H1 (cell line): ENCODE measurements around the gene DCDC2C. TPM values are rescaled to one million over a fixed set of nuclear protein-coding genes. Genes with fewer than 3 reads are reported as not detected.

ENCODE experiments used
- CTCF ChIA-PET: fragments of 300-600 bp; sonication (Branson Sonifier 250); formaldehyde crosslinking; loops from one replicate; lab custom pipeline; 2021; ENCODE audit not compliant: partially characterized antibody; lab: Charles Lee
- POLR2A ChIA-PET: fragments of 300-600 bp; sonication (Branson Sonifier 250); formaldehyde crosslinking; loops from one replicate; lab custom pipeline; 2021; ENCODE audit warnings: inconsistent platforms; ENCODE audit not compliant: partially characterized antibody; lab: Charles Lee
- DNase-seq, 2 experiments: peaks; one replicate each; pipeline versions ENCODE4 v3.0.0 to v3.0.0-alpha.2; 2010 to 2022; ENCODE audit warnings: low spot score in 2 of 2, low read depth in 1 of 2, mixed read lengths in 1 of 2
- FAIRE-seq: peaks from 2 replicates; lab custom pipeline; 2011; peaks lifted over from hg19 to GRCh38; lab: Jason Lieb, UNC
- H2AFZ ChIP-seq: 2 replicates; pipeline ENCODE4 v1.8.1; 2012; ENCODE audit warnings: low read length, inconsistent platforms
- H2AK5ac ChIP-seq: 2 replicates; pipeline ENCODE4 v1.6.1; 2013; ENCODE audit warnings: low read depth, low read length
- H2BK120ac ChIP-seq: replicated peaks from 2 replicates; pipeline ENCODE3; 2013; ENCODE audit warnings: low read depth, low read length, inconsistent platforms
- H2BK12ac ChIP-seq: 2 replicates; pipeline ENCODE4 v1.6.1; 2013; ENCODE audit warnings: low read depth, low read length
- H2BK15ac ChIP-seq: 2 replicates; pipeline ENCODE4 v1.6.1; 2013; ENCODE audit warnings: low read length
- H2BK20ac ChIP-seq: 2 replicates; pipeline ENCODE4 v1.6.1; 2013; ENCODE audit warnings: low read length
- H2BK5ac ChIP-seq: 2 replicates; pipeline ENCODE4 v1.6.1; 2013; ENCODE audit warnings: low read depth, low read length
- H3K14ac ChIP-seq: 2 replicates; pipeline ENCODE4 v1.6.1; 2013; ENCODE audit warnings: inconsistent platforms; ENCODE audit not compliant: insufficient read length
- H3K18ac ChIP-seq: 2 replicates; pipeline ENCODE4 v1.6.1; 2013; ENCODE audit warnings: low read length; ENCODE audit errors: extremely low read depth
- H3K23ac ChIP-seq: 2 replicates; pipeline ENCODE4 v1.6.1; 2013; ENCODE audit warnings: inconsistent platforms; ENCODE audit not compliant: insufficient read length
- H3K23me2 ChIP-seq: 2 replicates; pipeline ENCODE4 v1.6.1; 2013; ENCODE audit warnings: low read depth, low read length
- H3K27ac ChIP-seq: 2 replicates; pipeline ENCODE4 v1.6.1; 2011; ENCODE audit warnings: low read depth, low read length, inconsistent platforms
- H3K27me3 ChIP-seq, 4 experiments: replicated peaks in 1 of 4; 1 replicate in 1 of 4; 2 replicates in 3 of 4; pipeline versions ENCODE4 v1.6.1 to v1.8.1; 2011 to 2013; ENCODE audit warnings: low read length in 3 of 4, mild to moderate bottlenecking in 3 of 4, inconsistent platforms in 2 of 4, mixed read lengths in 2 of 4, moderate library complexity in 1 of 4; ENCODE audit not compliant: control insufficient read depth in 3 of 4, insufficient read depth in 3 of 4; ENCODE audit errors: extremely low read depth in 1 of 4
- H3K36me3 ChIP-seq, 4 experiments: 2 replicates each; pipeline versions ENCODE4 v1.6.1 to v1.8.1; 2011 to 2013; ENCODE audit warnings: mild to moderate bottlenecking in 4 of 4, low read length in 3 of 4, moderate library complexity in 2 of 4, control low read depth in 1 of 4, inconsistent platforms in 1 of 4; ENCODE audit not compliant: insufficient read depth in 4 of 4, control insufficient read depth in 2 of 4
- H3K4ac ChIP-seq: replicated peaks from 2 replicates; pipeline ENCODE3; 2013; ENCODE audit warnings: low read length, low read depth, mixed read lengths, inconsistent platforms; ENCODE audit not compliant: insufficient read length
- H3K4me1 ChIP-seq, 4 experiments: replicated peaks in 1 of 4; 1 replicate in 1 of 4; 2 replicates in 3 of 4; pipeline versions ENCODE4 v1.6.1 to v1.8.1; 2011 to 2013; ENCODE audit warnings: low read length in 3 of 4, inconsistent platforms in 2 of 4, mixed read lengths in 1 of 4; ENCODE audit not compliant: insufficient read depth in 4 of 4, control insufficient read depth in 3 of 4
- H3K4me2 ChIP-seq, 2 experiments: 2 replicates each; pipeline versions ENCODE4 v1.6.1 to v1.8.1; 2011 to 2013; ENCODE audit warnings: low read depth in 2 of 2, low read length in 2 of 2, control low read depth in 1 of 2, inconsistent platforms in 1 of 2, mild to moderate bottlenecking in 1 of 2; ENCODE audit not compliant: insufficient read depth in 1 of 2
- H3K4me3 ChIP-seq, 4 experiments: fragments of 200-600, 300-600 bp in 1 of 4; sonication (generic), shearing (Covaris generic), sonication (Bioruptor Twin) in 1 of 4; 2 replicates each; pipeline versions ENCODE4 v1.5.1 to v1.8.1; 2011 to 2016; ENCODE audit warnings: low read length in 4 of 4, low read depth in 3 of 4, control low read depth in 2 of 4, inconsistent platforms in 2 of 4, mild to moderate bottlenecking in 2 of 4, mixed read lengths in 1 of 4, moderate library complexity in 1 of 4; ENCODE audit not compliant: insufficient read depth in 2 of 4; ENCODE audit errors: extremely low read depth in 1 of 4
- H3K56ac ChIP-seq: replicated peaks from 2 replicates; pipeline ENCODE3; 2013; ENCODE audit warnings: low read depth, mild to moderate bottlenecking, mixed read lengths, low read length, inconsistent platforms; ENCODE audit not compliant: insufficient read length
- H3K79me1 ChIP-seq: 2 replicates; pipeline ENCODE4 v1.6.1; 2013; ENCODE audit warnings: low read depth, low read length, control low read depth
- H3K79me2 ChIP-seq, 2 experiments: 2 replicates each; pipeline versions ENCODE4 v1.6.1 to v1.8.1; 2012 to 2013; ENCODE audit warnings: low read length in 2 of 2, mild to moderate bottlenecking in 2 of 2, inconsistent platforms in 1 of 2; ENCODE audit not compliant: insufficient read depth in 2 of 2, control insufficient read depth in 1 of 2
- H3K9ac ChIP-seq, 4 experiments: replicated peaks in 1 of 4; 1 replicate in 1 of 4; 2 replicates in 3 of 4; pipeline versions ENCODE4 v1.6.1 to v1.8.1; 2011 to 2013; ENCODE audit warnings: low read depth in 3 of 4, low read length in 3 of 4, control low read depth in 2 of 4, mild to moderate bottlenecking in 2 of 4, moderate library complexity in 2 of 4, inconsistent platforms in 1 of 4; ENCODE audit errors: extremely low read depth in 1 of 4
- H3K9me3 ChIP-seq, 2 experiments: 2 replicates each; pipeline versions ENCODE4 v1.6.1 to v1.8.1; 2012 to 2013; ENCODE audit warnings: mild to moderate bottlenecking in 2 of 2, moderate library complexity in 2 of 2, control low read depth in 1 of 2, inconsistent platforms in 1 of 2, low read depth in 1 of 2, low read length in 1 of 2, mixed read lengths in 1 of 2; ENCODE audit not compliant: insufficient read depth in 2 of 2
- H4K20me1 ChIP-seq, 2 experiments: replicated peaks in 1 of 2; 2 replicates each; pipeline versions ENCODE3 to v1.8.1; 2011 to 2013; ENCODE audit warnings: inconsistent platforms in 2 of 2, low read length in 2 of 2, mild to moderate bottlenecking in 1 of 2; ENCODE audit not compliant: insufficient read depth in 2 of 2, control insufficient read depth in 1 of 2
- H4K5ac ChIP-seq: 2 replicates; pipeline ENCODE4 v1.6.1; 2013; ENCODE audit warnings: low read length, low read depth, mixed read lengths, inconsistent platforms; ENCODE audit not compliant: insufficient read length
- H4K8ac ChIP-seq: 2 replicates; pipeline ENCODE4 v1.8.0; 2013; ENCODE audit warnings: mild to moderate bottlenecking, moderate library complexity, low read length, inconsistent platforms; ENCODE audit not compliant: insufficient read depth; ENCODE audit errors: extremely low read depth
- H4K91ac ChIP-seq: replicated peaks from 2 replicates; pipeline ENCODE3; 2013; ENCODE audit warnings: low read length, mixed read lengths, inconsistent platforms; ENCODE audit not compliant: insufficient read length
- ATF3 ChIP-seq: IDR thresholded peaks from 2 replicates; pipeline ENCODE4 v1.6.1; 2011; ENCODE audit warnings: low read depth, mild to moderate bottlenecking, low read length; ENCODE audit not compliant: insufficient read depth
- CEBPB ChIP-seq: IDR thresholded peaks from 2 replicates; pipeline ENCODE4 v1.6.1; 2012; ENCODE audit warnings: low read depth, low read length
- CTCF ChIP-seq, 3 experiments: IDR thresholded peaks; 1 replicate in 2 of 3; 2 replicates in 1 of 3; pipeline versions ENCODE4 v1.5.1 to v1.6.1; 2011; ENCODE audit warnings: low read length in 3 of 3, mild to moderate bottlenecking in 3 of 3, inconsistent platforms in 2 of 3, low read depth in 1 of 3, moderate library complexity in 1 of 3; ENCODE audit not compliant: insufficient read depth in 1 of 3; ENCODE audit errors: control extremely low read depth in 1 of 3
- HDAC6 ChIP-seq: IDR thresholded peaks from one replicate; pipeline ENCODE4 v1.7.1; 2012; ENCODE audit warnings: low read depth, mild to moderate bottlenecking, inconsistent platforms, low read length, moderate library complexity
- KDM4A ChIP-seq: IDR thresholded peaks from one replicate; pipeline ENCODE4 v1.7.1; 2012; ENCODE audit warnings: low read depth, mild to moderate bottlenecking, moderate library complexity, low read length, inconsistent platforms; ENCODE audit not compliant: severe bottlenecking
- KDM5A ChIP-seq: fragments of 200-600 bp; IDR thresholded peaks from 2 replicates; pipeline ENCODE4 v1.7.1; 2012; ENCODE audit warnings: mild to moderate bottlenecking, low read length, inconsistent platforms, mixed read lengths
- MAFK ChIP-seq: IDR thresholded peaks from 2 replicates; pipeline ENCODE4 v1.6.1; 2012; ENCODE audit warnings: low read depth, mild to moderate bottlenecking, improper control_type of control experiment, low read length
- POLR2A ChIP-seq, 2 experiments: IDR thresholded peaks; 1 replicate in 1 of 2; 2 replicates in 1 of 2; pipeline ENCODE4 v1.6.1; 2011; ENCODE audit warnings: low read depth in 2 of 2, low read length in 2 of 2, mild to moderate bottlenecking in 2 of 2; ENCODE audit errors: control extremely low read depth in 1 of 2
- POLR2AphosphoS5 ChIP-seq: IDR thresholded peaks from 2 replicates; pipeline ENCODE4 v1.6.1; 2011; ENCODE audit warnings: low read depth, low read length
- RAD21 ChIP-seq, 2 experiments: IDR thresholded peaks in 1 of 2; conservative IDR thresholded peaks in 1 of 2; 2 replicates each; pipeline ENCODE4 v1.6.1; 2011; ENCODE audit warnings: low read depth in 2 of 2, low read length in 2 of 2, improper control_type of control experiment in 1 of 2, inconsistent platforms in 1 of 2, mild to moderate bottlenecking in 1 of 2, moderate library complexity in 1 of 2
- TEAD4 ChIP-seq: IDR thresholded peaks from 2 replicates; pipeline ENCODE4 v1.6.1; 2012; ENCODE audit warnings: low read depth, low read length, inconsistent platforms, mixed read lengths
- YY1 ChIP-seq: IDR thresholded peaks from 2 replicates; pipeline ENCODE4 v1.6.1; 2011; ENCODE audit warnings: low read depth, mild to moderate bottlenecking, low read length
- polyA plus RNA-seq, 7 experiments: library from polyadenylated mRNA; depleted of rRNA in 3 of 7; stranded (reverse) in 5 of 7; unstranded in 2 of 7; fragments of >200 nt in 5 of 7; fragments of 200-250 nt in 2 of 7; gene quantifications; 1 replicate in 5 of 7; 2 replicates in 1 of 7; 4 replicates in 1 of 7; pipeline versions ENCODE4 v1.2.1 to v1.2.3, GENCODE V29; 2011 to 2013; ENCODE audit warnings: missing spikeins in 2 of 7, mixed read lengths in 2 of 7
- total RNA-seq: library from RNA; stranded (reverse); fragmentation: NEBNext Ultra II Directional; extraction: Animal tissue kit (Norgen Biotek cat#: 25700); gene quantifications from 2 replicates; pipeline ENCODE4 v1.2.1, GENCODE V29; 2021

Gene DCDC2C
- total and polyA plus RNA-seq, 2 of the 8 experiments (the other 6 are each of a cell fraction or from before 2014, with no cell fraction given): 0.50 TPM; not detected in 1

DNA sequence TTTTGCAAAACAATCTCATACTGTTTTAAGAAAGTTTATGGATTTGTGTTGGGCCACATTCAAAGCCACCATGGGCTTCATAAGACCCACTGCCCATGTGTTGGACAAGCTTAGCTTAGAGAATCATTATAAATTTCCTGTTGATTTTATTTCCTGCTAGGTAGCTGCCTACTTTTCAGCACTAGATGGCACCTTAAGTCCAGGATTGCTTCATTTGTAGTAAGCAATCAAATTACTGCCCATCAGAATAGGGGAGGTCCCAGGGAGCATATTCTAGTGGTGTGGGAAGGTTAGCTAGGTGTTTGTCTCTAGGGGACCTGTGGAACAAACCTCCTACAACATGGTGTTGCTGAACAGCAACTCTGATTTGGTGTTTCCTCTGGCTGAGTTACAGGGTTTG, 11.0 kb upstream of the DCDC2C start:
- no peak overlapping the region for H4K5ac ChIP-seq
- no peaks in the 10 kb centered on the region; a peak in 1 of 7 replicates for H3K27me3 ChIP-seq
- no peak overlapping the region for H3K27ac ChIP-seq
- no peaks in the 10 kb centered on the region for H3K36me3 ChIP-seq
- H3K79me2 ChIP-seq: no peaks in the 10 kb centered on the region
- no peaks in the 10 kb centered on the region for H3K4me1 ChIP-seq
- no peak for TF ChIP-seq HDAC6
- TF ChIP-seq CTCF (IDR thresholded peaks at IDR 0.05; ENCODE audit: control extremely low read depth in 1 of 3, insufficient read depth in 1 of 3, low read depth in 1 of 3, low read length in 3 of 3): peak in 2 of 3 experiments; percentile 67 to 75; a peak in 3 of 4 replicates
- no peak for TF ChIP-seq KDM5A
- TF ChIP-seq YY1: no peak
- TF ChIP-seq TEAD4: no peak
- TF ChIP-seq POLR2A (IDR thresholded peaks at IDR 0.05; ENCODE audit: control extremely low read depth in 1 of 2, low read depth in 2 of 2, low read length in 2 of 2): no peak
- TF ChIP-seq RAD21 (IDR thresholded peaks at IDR 0.05 in 1 of 2, conservative IDR thresholded peaks at IDR 0.05 in 1 of 2; ENCODE audit: low read depth in 2 of 2, low read length in 2 of 2): peak; percentile 94
- no peak for TF ChIP-seq MAFK
- peak; percentile 58; the same call in 1 of the 2 replicates for TF ChIP-seq CEBPB
- TF ChIP-seq POLR2AphosphoS5: no peak
- TF ChIP-seq KDM4A: no peak
- TF ChIP-seq ATF3: no peak
- H4K20me1 ChIP-seq: no peaks in the 10 kb centered on the region
- no peak overlapping the region for H3K4me2 ChIP-seq
- no peak overlapping the region for H4K91ac ChIP-seq
- H3K23me2 ChIP-seq: no peaks in the 10 kb centered on the region
- CTCF ChIA-PET: interaction anchor here (0.5 to 3.9 kb wide), 30 partner anchors 9 to 1903 kb away, joined by 3 to 24 read pairs (median 4); no protein-coding TSS in a partner anchor
- H3K56ac ChIP-seq: no peak overlapping the region
- POLR2A ChIA-PET: no interaction called here
- H2BK15ac ChIP-seq: peak overlapping the region; percentile 81; the same call in 1 of the 2 replicates
- H3K4me3 ChIP-seq: no peak overlapping the region
- H3K79me1 ChIP-seq: no peaks in the 10 kb centered on the region
- H3K4ac ChIP-seq: no peak overlapping the region
- H3K9ac ChIP-seq: no peak overlapping the region
- H3K9me3 ChIP-seq: peaks cover 0 to 2% of the 10 kb centered on the region in 2 experiments; a peak in 1 of 4 replicates
- no peak overlapping the region for H2AK5ac ChIP-seq
- no peak overlapping the region for H2BK120ac ChIP-seq
- no peak overlapping the region for H3K18ac ChIP-seq
- no peak overlapping the region for H2BK12ac ChIP-seq
- DNase-seq (peak in 1 of 2 experiments; percentile 48), FAIRE-seq (peak; percentile 76)
- H3K23ac ChIP-seq: no peak overlapping the region
- 0 out of 2 replicates have a peak overlapping the region, but pooled peaks have one; percentile 4 for H2AFZ ChIP-seq
- H4K8ac ChIP-seq: 0 out of 2 replicates have a peak overlapping the region, but pooled peaks have one; percentile 14
- 0 out of 2 replicates have a peak overlapping the region, but pooled peaks have one; percentile 32 for H2BK20ac ChIP-seq
- H2BK5ac ChIP-seq: no peak overlapping the region
- no peak overlapping the region for H3K14ac ChIP-seq
